GM12875 (cell line): ENCODE data around the gene OR51T1.
"Not testable (repeated sequence)": the region's sequence is repeated elsewhere in the genome, so short reads cannot be mapped to it uniquely, and the experiment has no call there.

Experiments used
- H3K4me3 ChIP-seq: one replicate; pipeline ENCODE4 v1.5.1; 2011; ENCODE audit warnings: low read depth, low read length, control low read depth
- CTCF ChIP-seq: IDR thresholded peaks from 2 replicates; pipeline ENCODE4 v1.5.1; 2011; ENCODE audit warnings: low read depth, mild to moderate bottlenecking, control low read depth, inconsistent platforms, low read length, moderate library complexity, borderline replicate concordance; ENCODE audit not compliant: insufficient read depth

OR51T1 gene

GRCh38 chr11:4881860-4882500 is at the start of gene OR51T1:
Gene OR51T1, plus strand, starts transcription at chr11:4881900. Its CDS starts 0 bp downstream, at chr11:4881900.
- TF ChIP-seq CTCF: no peak
- no peak within 1 kb of the TSS for H3K4me3 ChIP-seq

- no peak for TF ChIP-seq CTCF
- no peak overlapping the region for H3K4me3 ChIP-seq
Observed at GRCh38 chr11:4839851-4840549, 41.7 kb upstream of the OR51T1 start.

- no peak within 1 kb of the TSS for H3K4me3 ChIP-seq
- TF ChIP-seq CTCF: no peak
Observed at GRCh38 chr11:4848908-4849532, 32.7 kb upstream of the OR51T1 start, which contains the start of gene OR51S1. Gene OR51S1, minus strand, starts transcription at chr11:4849208. Its CDS starts 0 bp downstream, at chr11:4849208.

DNA sequence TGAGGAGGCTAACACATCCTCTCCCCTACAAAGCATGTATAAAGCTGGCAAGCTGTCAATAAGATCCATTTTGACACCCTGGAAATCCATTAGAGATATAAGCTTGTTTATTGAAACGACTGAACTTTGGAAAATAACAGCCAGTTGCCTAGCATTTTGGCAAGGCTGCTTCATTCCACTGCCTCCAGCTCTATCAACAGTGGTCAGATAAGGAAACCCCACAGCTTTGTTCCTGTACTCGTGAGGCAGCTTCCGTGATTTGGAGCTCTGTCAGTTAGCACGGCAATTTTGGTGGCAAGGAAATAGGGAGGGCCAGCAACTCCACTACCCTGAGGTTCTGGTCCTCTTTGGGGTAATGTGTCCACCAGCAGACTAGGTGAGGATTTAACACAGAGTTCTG is 30.7 kb upstream of the OR51T1 start:
- no peak overlapping the region for H3K4me3 ChIP-seq
- no peak for TF ChIP-seq CTCF

DNA sequence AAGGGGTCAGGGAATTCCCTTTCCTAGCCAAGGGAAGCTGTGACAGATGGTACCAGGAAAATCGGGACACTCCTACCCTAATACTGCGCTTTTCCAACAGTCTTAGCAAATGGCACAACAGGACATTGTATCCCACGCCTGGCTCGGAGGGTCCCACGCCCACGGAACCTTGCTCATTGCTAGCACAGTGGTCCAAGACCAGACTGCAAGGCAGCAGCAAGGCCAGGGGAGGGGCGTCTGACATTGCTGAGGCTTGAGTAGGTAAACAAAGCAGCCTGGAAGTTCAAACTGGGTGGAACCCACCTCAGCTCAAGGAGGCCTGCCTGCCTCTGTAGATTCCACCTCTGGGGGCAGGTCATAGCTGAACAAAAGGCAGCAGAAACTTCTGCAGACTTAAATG is 27.4 kb upstream of the OR51T1 start:
- not testable (repeated sequence) for H3K4me3 ChIP-seq

GRCh38 chr11:4862447-4863236 is 19.1 kb upstream of the OR51T1 start:
- no peak overlapping the region for H3K4me3 ChIP-seq
- TF ChIP-seq CTCF: no peak

DNA sequence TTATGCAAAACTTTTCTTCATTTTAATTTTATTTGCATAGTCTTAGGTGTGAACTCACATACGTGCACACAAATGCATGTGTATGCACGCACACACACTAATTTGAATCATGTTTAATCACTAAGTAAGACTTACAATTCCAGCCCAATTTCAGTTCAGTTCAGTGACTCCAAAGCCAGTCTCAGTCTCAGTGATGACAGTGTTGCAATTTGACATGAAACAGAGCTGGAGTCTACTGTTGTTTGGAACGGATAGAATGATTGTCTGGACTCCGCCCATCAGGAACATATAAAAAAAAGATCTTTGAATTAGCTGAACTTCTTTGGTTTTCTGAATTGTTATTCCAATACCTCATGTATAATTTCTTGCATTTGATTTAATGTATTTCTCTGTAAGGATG is 17.8 kb upstream of the OR51T1 start:
- no peak overlapping the region for H3K4me3 ChIP-seq
- no peak for TF ChIP-seq CTCF
